ENCODE data around the gene SENP6.
"Not testable (repeated sequence)": the region's sequence is repeated elsewhere in the genome, so short reads cannot be mapped to it uniquely, and the experiment has no call there.

The SENP6 gene

GRCh38 chr6:75572072-75572471, 29.6 kb upstream of the SENP6 start:
- no peak for TF ChIP-seq CTCF (conservative IDR thresholded peaks at IDR 0.05)
- no peak for TF ChIP-seq ZFX (IDR thresholded peaks at IDR 0.05)
- H3K27ac ChIP-seq: no peak overlapping the region

GRCh38 chr6:75579951-75580350, 21.7 kb upstream of the SENP6 start:
- TF ChIP-seq CTCF (conservative IDR thresholded peaks at IDR 0.05): no peak
- no peak for TF ChIP-seq ZFX (IDR thresholded peaks at IDR 0.05)
- no peak overlapping the region for H3K27ac ChIP-seq

GRCh38 chr6:75581231-75581630, 20.4 kb upstream of the SENP6 start:
- H3K27ac ChIP-seq: no peak overlapping the region
- TF ChIP-seq CTCF (conservative IDR thresholded peaks at IDR 0.05) (no peak), ZFX (IDR thresholded peaks at IDR 0.05) (no peak)

- not testable (repeated sequence) for H3K27ac ChIP-seq
These were observed 17.1 kb upstream of the SENP6 start for GRCh38 chr6:75584552-75584951.

GRCh38 chr6:75588948-75589347, 12.7 kb upstream of the SENP6 start:
- no peak for TF ChIP-seq CTCF (conservative IDR thresholded peaks at IDR 0.05)
- TF ChIP-seq ZFX (IDR thresholded peaks at IDR 0.05): no peak
- H3K27ac ChIP-seq: no peak overlapping the region

- TF ChIP-seq CTCF (conservative IDR thresholded peaks at IDR 0.05) (no peak), ZFX (IDR thresholded peaks at IDR 0.05) (no peak)
- H3K27ac ChIP-seq: no peak overlapping the region
These were observed 11.3 kb upstream of the SENP6 start for GRCh38 chr6:75590370-75590769.

- H3K27ac ChIP-seq: not testable (repeated sequence)
These were observed 5.3 kb upstream of the SENP6 start for GRCh38 chr6:75596380-75596779.

GRCh38 chr6:75600768-75601167, 912 bp upstream of the SENP6 start:
- no peak for TF ChIP-seq CTCF (conservative IDR thresholded peaks at IDR 0.05)
- TF ChIP-seq ZFX (IDR thresholded peaks at IDR 0.05): no peak
- no peak overlapping the region for H3K27ac ChIP-seq
